ENCODE measurements around the gene SPAG17.

SPAG17 gene

DNA sequence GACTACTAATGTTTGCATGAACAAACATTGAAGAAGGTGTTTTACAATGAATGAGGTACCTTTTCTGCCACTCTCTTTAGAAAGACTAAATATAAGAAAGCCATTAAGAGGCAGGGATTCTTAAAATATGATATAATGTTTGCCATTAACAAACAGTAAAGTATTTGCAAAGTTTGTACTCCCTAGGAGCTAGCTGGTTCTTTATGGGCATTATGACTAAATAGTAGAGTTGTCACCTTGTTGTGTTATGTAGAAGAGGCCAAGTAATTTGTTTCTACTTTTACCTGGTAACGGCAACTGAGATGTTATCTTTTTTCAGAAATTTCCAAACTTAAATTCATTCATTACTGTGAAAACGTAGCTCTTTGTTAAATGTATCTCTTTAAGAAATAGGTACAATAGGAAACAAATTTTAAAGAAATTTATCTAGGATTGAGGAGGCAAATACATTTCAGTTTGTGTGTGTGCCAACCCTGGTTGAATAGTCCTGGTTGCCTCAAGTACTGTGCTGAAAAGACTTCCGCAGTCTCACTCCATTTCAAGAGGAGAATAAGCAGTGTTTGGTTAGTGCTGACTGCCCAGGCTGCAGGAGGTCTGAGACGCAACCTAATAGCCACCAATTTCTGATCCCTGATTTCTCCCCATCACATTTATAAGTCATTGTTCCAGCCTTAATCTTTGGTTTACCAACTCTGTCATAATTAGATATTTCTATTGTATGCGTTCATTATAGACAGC lies 203.4 kb downstream of the SPAG17 start:
- peaks cover 29% of the 10 kb centered on the region for H3K27me3 Mint-ChIP-seq
- no peak for DNase-seq

DNA sequence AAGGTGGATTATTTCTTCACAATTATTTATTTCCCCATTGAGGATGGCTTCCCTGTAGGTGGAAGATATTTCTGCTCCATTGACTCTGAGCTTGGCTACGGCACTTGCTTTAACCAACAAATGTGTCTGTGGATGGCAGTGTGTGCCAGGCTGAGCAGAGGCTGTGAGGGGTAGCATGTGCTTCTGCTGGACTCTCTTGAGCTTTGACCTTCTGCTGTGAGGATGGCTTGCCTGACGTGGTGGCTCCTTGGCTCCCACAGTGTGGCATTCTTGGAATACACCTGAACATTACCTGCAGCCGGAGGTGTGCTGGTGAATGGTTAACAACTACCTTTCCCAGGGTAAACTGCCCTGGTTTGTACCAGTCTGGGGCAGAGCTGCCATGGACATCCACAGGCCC lies 208.6 kb downstream of the SPAG17 start:
- H3K9me3 Mint-ChIP-seq, result no peaks in the 10 kb centered on the region
- no peak overlapping the region for H3K4me3 Mint-ChIP-seq
- no peak for DNase-seq

More for the DNA sequence above, 203.4 kb downstream of the SPAG17 start:
- Mint-ChIP-seq H3K27ac (no peak overlapping the region), H3K9me3 (no peaks in the 10 kb centered on the region), H3K4me3 (no peak overlapping the region), H3K36me3 (ENCODE audit: low read depth) (no peaks in the 10 kb centered on the region), H3K4me1 (ENCODE audit: low read depth) (no peaks in the 10 kb centered on the region)

DNA sequence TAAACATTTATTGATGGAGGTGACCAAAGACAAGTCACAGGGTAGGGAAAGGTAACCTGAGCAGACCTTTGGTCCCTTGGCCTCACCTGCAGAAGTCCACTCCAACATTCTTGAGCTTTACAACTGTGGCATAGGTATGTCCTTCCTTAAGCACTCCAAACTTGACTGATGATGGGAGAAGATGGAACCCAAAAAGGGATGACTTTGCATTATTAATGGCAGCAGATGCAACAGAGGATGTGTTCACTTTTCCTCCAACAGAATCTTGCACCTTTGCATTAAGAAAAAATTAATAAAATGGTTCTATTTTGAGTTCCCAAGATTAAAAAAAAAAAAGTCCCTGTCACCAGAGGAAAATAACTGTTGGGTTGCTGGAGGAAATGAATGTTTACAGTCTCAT lies 213.3 kb downstream of the SPAG17 start:
- no peaks in the 10 kb centered on the region for H3K4me1 Mint-ChIP-seq (ENCODE audit: low read depth)
- H3K27me3 Mint-ChIP-seq, result peaks cover 11% of the 10 kb centered on the region
- no peaks in the 10 kb centered on the region for H3K36me3 Mint-ChIP-seq (ENCODE audit: low read depth)
- no peaks in the 10 kb centered on the region for H3K9me3 Mint-ChIP-seq
- DNase-seq, result no peak
- no peak overlapping the region for H3K27ac Mint-ChIP-seq
- H3K4me3 Mint-ChIP-seq, result no peak overlapping the region

More for the DNA sequence above, 208.6 kb downstream of the SPAG17 start:
- H3K36me3 Mint-ChIP-seq (ENCODE audit: low read depth), result no peaks in the 10 kb centered on the region
- no peak overlapping the region for H3K27ac Mint-ChIP-seq
- peaks cover 11% of the 10 kb centered on the region for H3K27me3 Mint-ChIP-seq
- no peaks in the 10 kb centered on the region for H3K4me1 Mint-ChIP-seq (ENCODE audit: low read depth)

DNA sequence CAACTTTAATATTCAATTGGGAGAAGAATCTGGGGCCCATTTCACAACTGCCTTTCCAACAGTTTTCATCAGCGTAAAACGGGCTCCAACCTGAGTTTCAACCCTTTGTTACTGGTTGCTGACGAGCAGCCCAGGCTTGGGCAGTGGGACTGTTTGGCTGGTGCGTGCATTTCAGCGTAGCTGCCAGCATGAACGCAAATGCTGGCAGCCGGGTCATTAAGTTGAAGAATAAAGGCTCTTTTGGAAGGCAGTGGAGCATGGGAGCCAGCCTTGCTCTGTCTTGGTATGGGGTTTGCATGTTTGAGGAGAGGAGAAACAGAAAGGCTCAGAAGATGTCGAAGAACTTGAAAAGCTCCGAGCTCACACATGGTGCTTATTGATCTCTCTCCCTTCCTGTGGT lies 214.8 kb downstream of the SPAG17 start:
- no peak for DNase-seq
- H3K4me3 Mint-ChIP-seq, result no peak overlapping the region
- H3K36me3 Mint-ChIP-seq (ENCODE audit: low read depth), result peaks cover 5% of the 10 kb centered on the region
- H3K27ac Mint-ChIP-seq, result no peak overlapping the region
- no peaks in the 10 kb centered on the region for H3K4me1 Mint-ChIP-seq (ENCODE audit: low read depth)
- H3K27me3 Mint-ChIP-seq, result peaks cover 9% of the 10 kb centered on the region
- no peaks in the 10 kb centered on the region for H3K9me3 Mint-ChIP-seq

DNA sequence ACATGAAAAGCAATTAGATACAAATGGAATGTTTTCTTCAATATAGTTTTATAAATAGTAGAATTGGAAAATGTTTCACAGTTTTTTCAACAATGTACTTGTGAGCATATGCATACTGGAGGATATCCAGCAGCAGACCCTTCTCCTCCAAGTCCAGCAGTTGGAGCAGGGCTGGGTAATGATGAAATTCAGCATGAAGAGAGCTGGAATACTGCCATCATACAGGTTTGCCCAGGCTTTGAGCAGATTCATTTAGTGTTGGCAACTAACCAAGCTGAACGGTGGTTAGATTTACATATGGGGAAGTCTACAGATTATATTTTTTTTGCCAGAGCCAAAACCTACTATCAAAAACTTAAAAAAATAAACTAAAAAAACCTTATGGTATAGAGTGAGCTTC lies 217.1 kb downstream of the SPAG17 start:
- H3K27me3 Mint-ChIP-seq, result peaks cover 3% of the 10 kb centered on the region
- DNase-seq, result no peak
- peaks cover 27% of the 10 kb centered on the region for H3K36me3 Mint-ChIP-seq (ENCODE audit: low read depth)
- peaks cover 16% of the 10 kb centered on the region for H3K4me1 Mint-ChIP-seq (ENCODE audit: low read depth)
- no peaks in the 10 kb centered on the region for H3K9me3 Mint-ChIP-seq
- no peak overlapping the region for H3K4me3 Mint-ChIP-seq
- no peak overlapping the region for H3K27ac Mint-ChIP-seq

DNA sequence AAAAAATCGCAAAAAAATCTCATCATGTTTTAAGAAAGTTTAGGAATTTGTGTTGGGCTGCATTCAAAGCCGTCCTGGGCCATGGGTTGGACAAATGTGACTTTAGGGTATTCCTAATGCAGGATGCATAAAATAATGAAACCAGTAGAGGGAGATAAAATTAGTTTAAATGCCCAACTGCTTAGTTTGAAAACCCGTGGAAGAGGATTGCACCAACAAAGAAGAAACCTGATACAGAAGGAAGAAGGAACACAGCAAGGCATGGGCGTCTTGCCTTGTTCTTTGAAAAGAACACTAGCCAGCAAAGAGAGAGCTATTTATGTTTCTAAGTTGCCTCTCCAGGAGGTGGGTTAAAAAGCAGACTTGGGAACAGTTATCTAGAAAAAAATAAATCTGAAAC lies 217.6 kb downstream of the SPAG17 start:
- Mint-ChIP-seq H3K9me3 (no peaks in the 10 kb centered on the region), H3K36me3 (ENCODE audit: low read depth) (peaks cover 31% of the 10 kb centered on the region), H3K4me1 (ENCODE audit: low read depth) (peaks cover 19% of the 10 kb centered on the region), H3K4me3 (no peak overlapping the region), H3K27ac (no peak overlapping the region), H3K27me3 (peaks cover 3% of the 10 kb centered on the region)
- DNase-seq, result no peak

DNA sequence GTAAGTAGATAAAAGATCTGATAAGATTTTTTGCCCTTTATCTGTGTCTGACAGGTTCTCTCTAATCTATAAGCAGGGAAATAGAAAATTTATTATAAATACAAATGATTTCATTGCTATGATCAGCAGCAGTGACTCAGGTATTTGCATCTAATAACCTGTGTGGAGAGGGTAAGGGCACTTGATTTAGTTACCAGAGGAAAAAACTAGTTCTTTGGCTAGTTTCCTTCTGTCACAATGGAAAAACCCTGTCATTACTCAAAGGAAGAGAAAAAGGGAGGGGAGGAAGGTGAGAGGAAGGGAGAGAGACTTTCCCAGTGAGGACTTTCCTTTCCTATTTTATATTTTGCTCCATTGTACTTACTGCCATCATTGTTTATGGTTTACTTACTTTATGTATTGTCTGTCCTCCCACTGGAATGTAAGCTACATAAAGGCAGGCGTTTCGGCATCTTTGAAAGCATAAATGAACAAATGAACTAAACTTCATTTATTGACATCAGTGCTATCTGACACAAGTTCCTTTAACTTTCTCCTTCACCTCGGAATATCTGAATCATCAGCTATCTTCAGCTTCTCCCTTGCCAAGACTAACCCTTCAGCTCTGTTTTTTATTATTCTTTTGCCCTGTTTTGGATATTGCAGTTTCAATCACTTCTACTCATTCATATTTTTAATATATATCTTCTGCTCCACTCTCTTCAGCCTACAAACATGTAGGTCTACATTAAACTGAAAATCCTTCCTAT lies 220.6 kb downstream of the SPAG17 start:
- H3K27ac Mint-ChIP-seq, result peak overlapping the region; percentile 78
- no peaks in the 10 kb centered on the region for H3K9me3 Mint-ChIP-seq
- H3K4me1 Mint-ChIP-seq (ENCODE audit: low read depth), result peaks cover 19% of the 10 kb centered on the region
- no peak for DNase-seq
- peaks cover 61% of the 10 kb centered on the region for H3K36me3 Mint-ChIP-seq (ENCODE audit: low read depth)
- H3K4me3 Mint-ChIP-seq, result no peak overlapping the region
- H3K27me3 Mint-ChIP-seq, result no peaks in the 10 kb centered on the region

DNA sequence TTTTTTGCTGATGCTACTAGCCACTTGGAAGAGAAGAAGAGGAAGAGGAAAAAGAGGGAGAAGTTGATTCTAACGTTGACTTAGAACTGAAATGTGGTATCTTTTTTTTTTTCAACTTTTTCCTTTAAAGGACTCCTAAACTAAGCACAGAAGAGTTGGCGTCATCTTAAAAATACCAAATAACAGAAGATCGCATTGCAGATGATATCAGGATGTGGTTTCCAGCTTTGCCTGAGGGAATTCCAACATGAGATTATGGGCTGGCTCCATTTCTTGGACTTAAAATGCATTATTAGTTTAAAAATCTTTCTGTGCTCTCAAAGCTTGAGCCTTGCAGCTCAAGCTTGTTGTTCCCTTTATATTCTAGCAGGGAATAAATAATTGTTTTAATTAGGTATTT lies 225.7 kb downstream of the SPAG17 start:
- Mint-ChIP-seq H3K9me3 (no peaks in the 10 kb centered on the region), H3K27ac (no peak overlapping the region), H3K27me3 (no peaks in the 10 kb centered on the region), H3K36me3 (ENCODE audit: low read depth) (peaks cover 97% of the 10 kb centered on the region), H3K4me1 (ENCODE audit: low read depth) (peaks cover 14% of the 10 kb centered on the region), H3K4me3 (no peak overlapping the region)
- no peak for DNase-seq

DNA sequence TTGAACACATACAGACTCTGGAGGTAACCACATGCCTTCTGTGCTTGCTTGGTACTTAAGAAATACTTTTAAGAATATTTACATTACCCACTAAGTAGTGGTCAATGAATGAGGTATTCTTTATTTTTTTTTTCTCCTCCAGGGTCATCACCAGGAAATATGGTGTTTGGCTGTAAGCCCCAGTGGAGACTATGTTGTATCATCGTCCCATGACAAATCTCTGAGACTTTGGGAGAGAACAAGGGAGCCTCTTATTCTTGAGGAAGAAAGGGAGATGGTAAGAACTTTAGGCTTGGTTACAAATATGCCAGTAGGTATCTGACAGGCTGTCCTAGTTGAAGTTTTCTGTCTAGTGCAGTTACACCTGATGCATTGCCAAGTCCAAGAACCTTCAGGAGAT lies 232.6 kb downstream of the SPAG17 start:
- Mint-ChIP-seq H3K27ac (no peak overlapping the region), H3K9me3 (no peaks in the 10 kb centered on the region), H3K36me3 (ENCODE audit: low read depth) (peaks cover 98% of the 10 kb centered on the region), H3K27me3 (no peaks in the 10 kb centered on the region), H3K4me1 (ENCODE audit: low read depth) (no peaks in the 10 kb centered on the region), H3K4me3 (no peak overlapping the region)
- DNase-seq, result no peak

DNA sequence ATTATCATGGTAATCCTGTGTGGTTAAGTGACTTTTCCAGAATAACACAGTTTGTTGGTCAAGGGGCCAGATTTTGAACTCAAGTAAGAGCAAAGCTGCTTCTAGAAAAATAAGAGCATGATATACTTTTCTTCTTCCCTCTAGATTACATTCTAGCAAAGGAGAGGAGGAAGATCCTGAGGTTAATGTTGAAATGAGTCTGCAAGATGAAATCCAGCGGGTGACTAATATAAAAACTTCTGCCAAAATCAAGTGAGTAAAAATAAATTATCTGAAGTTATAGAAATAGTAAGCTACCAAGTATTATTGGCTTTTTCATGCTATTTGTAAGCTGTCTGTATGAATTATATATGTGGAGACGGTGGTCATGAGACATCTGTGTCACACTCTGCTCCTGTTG lies 242.7 kb downstream of the SPAG17 start:
- no peaks in the 10 kb centered on the region for H3K27me3 Mint-ChIP-seq
- no peaks in the 10 kb centered on the region for H3K4me1 Mint-ChIP-seq (ENCODE audit: low read depth)
- no peaks in the 10 kb centered on the region for H3K9me3 Mint-ChIP-seq
- no peak overlapping the region for H3K4me3 Mint-ChIP-seq
- H3K36me3 Mint-ChIP-seq (ENCODE audit: low read depth), result peaks cover 96% of the 10 kb centered on the region
- H3K27ac Mint-ChIP-seq, result no peak overlapping the region
- no peak for DNase-seq

DNA sequence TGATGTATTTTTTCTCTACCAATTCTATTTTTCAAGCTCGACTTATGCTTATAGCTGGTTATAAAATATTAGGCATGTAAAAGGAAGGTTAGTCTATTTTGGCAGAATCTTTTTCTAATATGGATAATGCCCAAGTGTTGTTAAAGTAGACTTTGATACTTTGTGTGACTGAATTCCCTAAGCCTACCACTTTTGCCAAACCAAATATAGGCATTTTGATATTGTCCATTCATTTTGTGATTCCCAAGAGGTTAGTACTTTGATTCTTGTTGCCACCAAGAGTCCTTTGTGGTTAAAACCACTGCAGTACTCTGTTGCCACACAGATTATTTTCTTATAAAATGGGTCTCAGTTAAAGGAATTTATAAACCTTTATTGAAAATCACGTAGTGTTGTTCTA lies 251.3 kb downstream of the SPAG17 start:
- no peak overlapping the region for H3K4me3 Mint-ChIP-seq
- peaks cover 39% of the 10 kb centered on the region for H3K4me1 Mint-ChIP-seq (ENCODE audit: low read depth)
- no peak overlapping the region for H3K27ac Mint-ChIP-seq
- no peak for DNase-seq
- H3K27me3 Mint-ChIP-seq, result no peaks in the 10 kb centered on the region
- H3K36me3 Mint-ChIP-seq (ENCODE audit: low read depth), result peaks cover 87% of the 10 kb centered on the region
- H3K9me3 Mint-ChIP-seq, result no peaks in the 10 kb centered on the region

DNA sequence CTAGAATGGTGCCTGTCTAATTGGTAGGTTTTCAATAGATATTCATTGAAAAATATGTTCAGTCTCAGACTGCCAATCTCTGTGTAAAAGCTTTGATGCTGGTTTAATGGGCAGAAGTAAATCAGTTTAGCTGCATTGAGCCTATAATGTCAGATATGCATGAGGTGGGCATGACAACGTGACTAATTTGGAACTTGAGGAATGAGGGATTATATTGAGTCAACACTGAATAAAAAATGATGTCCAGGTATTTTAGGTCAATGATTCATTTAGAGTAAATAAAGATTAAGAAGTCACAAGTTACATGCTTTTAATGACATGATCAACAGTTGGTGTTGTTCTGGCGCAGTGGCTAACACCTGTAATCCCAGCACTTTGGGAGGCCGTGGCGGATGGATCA lies 252.5 kb downstream of the SPAG17 start:
- H3K27ac Mint-ChIP-seq, result no peak overlapping the region
- peaks cover 48% of the 10 kb centered on the region for H3K4me1 Mint-ChIP-seq (ENCODE audit: low read depth)
- DNase-seq, result no peak
- peak overlapping the region; percentile 97 for H3K4me3 Mint-ChIP-seq
- no peaks in the 10 kb centered on the region for H3K27me3 Mint-ChIP-seq
- H3K36me3 Mint-ChIP-seq (ENCODE audit: low read depth), result peaks cover 77% of the 10 kb centered on the region
- H3K9me3 Mint-ChIP-seq, result no peaks in the 10 kb centered on the region

DNA sequence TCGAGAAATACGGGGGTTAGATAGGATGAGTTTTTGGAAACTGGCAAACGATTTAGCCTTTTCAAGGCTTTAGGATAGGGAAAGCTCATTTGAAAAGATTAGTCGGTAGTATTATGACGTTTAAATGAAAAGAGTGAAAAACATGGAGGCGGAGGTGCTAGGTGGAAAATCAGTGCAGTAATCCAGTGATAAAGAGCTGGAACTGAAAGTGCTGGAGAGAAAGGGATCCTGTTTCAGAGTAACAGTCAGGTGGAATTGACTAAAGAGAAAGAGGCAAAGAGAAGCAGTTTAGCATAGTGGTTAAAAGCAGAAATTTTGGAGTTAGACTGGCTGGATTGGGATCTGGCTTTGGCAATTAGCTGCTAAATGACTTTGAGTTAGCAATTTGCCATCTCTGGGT lies 254.5 kb downstream of the SPAG17 start:
- Mint-ChIP-seq H3K27me3 (no peaks in the 10 kb centered on the region), H3K27ac (peak overlapping the region; percentile 96), H3K4me3 (peak overlapping the region; percentile 97), H3K9me3 (no peaks in the 10 kb centered on the region), H3K4me1 (ENCODE audit: low read depth) (peaks cover 65% of the 10 kb centered on the region), H3K36me3 (ENCODE audit: low read depth) (peaks cover 61% of the 10 kb centered on the region)
- DNase-seq, result no peak

DNA sequence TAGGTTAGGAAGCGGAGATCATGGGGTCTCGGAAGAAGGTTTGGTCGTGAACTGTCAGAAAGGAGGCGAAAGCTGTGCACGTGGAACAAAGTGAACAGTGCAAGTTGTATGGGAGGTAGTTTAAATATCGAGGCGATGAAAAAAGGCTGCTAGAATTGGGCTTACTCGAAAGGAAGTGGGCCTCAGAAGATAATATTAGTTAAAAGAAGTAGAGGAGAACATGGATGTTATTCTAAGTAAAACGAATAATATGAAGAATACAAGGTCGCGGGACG lies 254.9 kb downstream of the SPAG17 start:
- H3K4me3 Mint-ChIP-seq, result peak overlapping the region; percentile 97
- peaks cover 65% of the 10 kb centered on the region for H3K4me1 Mint-ChIP-seq (ENCODE audit: low read depth)
- no peaks in the 10 kb centered on the region for H3K9me3 Mint-ChIP-seq
- peak overlapping the region; percentile 96 for H3K27ac Mint-ChIP-seq
- no peaks in the 10 kb centered on the region for H3K27me3 Mint-ChIP-seq
- H3K36me3 Mint-ChIP-seq (ENCODE audit: low read depth), result peaks cover 60% of the 10 kb centered on the region
- DNase-seq, result no peak

DNA sequence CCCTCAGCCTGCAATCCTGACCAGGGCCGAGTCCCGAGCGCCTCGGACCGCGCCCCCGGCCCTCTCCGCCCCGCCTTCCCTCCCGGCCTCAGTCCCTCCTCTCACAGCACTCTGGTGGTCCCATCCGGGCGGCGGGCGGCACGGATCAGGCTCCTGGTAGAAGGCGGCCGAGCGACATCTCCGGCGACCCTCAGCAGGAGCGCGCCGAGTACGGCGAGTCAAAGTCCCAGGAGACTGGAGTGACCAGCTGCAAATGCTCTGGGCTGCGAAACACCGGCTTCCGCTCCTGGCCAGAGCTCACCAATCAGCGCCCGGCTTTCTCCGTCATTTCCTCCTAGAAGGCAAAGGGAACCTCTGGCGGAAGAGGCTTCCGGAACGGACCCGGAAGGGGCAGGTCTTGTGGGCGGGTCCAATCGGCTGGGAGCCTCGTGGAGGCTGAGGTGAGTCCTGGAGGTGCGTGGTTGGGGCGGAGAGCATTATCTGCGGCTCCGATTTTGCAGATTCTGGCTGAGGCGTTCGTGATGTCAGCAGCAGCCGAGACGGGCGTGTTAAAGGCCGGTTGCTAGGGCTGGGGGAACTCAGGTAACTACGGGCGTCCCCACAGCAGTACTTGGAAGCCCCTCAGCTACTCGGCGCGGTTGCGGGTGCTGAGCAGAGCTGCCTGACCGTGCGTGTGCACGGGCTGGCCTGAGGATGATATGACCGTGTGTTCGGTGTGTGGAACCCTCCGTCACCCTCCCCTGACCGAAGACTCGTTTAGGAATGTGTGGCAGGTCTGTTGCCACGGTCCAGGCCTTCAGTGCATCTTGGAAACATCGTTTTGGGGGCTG lies 255.5 kb downstream of the SPAG17 start, which contains the start of the genes GDAP2 and WDR3:
TSS of gene GDAP2 (minus strand) at position 279 of the 830 bp plus-strand sequence. CDS start 9,264 bp downstream, outside the sequence.
TSS of gene WDR3 (plus strand) at position 397 of the 830 bp plus-strand sequence. CDS start 3,581 bp downstream, outside the sequence.
- peak within 1 kb of the TSS; percentile 96 for H3K27ac Mint-ChIP-seq
- no peaks in the 10 kb centered on the region for H3K27me3 Mint-ChIP-seq
- peak within 1 kb of the TSS; percentile 97 for H3K4me3 Mint-ChIP-seq
- peaks cover 63% of the 10 kb centered on the region for H3K4me1 Mint-ChIP-seq (ENCODE audit: low read depth)
- H3K9me3 Mint-ChIP-seq, result no peaks in the 10 kb centered on the region
- peak; percentile 93 for DNase-seq
- peaks cover 56% of the 10 kb centered on the region for H3K36me3 Mint-ChIP-seq (ENCODE audit: low read depth)
